Chondrocyte (in vitro differentiated cells): ENCODE data around the gene FAM20A. TPM values are rescaled to one million over a fixed set of nuclear protein-coding genes. Genes with fewer than 3 reads are reported as not detected.

Experiments
- DNase-seq: peaks from one replicate; pipeline ENCODE4 v3.0.0; 2021; ENCODE audit warnings: mixed read lengths, low spot score
- H3K27ac Mint-ChIP-seq: one replicate; pipeline ENCODE4 v1.8.0; 2021; ENCODE audit warnings: mild to moderate bottlenecking, moderate library complexity, mixed read lengths; ENCODE audit not compliant: unreplicated experiment
- H3K27me3 Mint-ChIP-seq: 2 replicates; pipeline ENCODE4 v1.8.0; 2021; ENCODE audit warnings: low read depth, mixed read lengths
- H3K36me3 Mint-ChIP-seq: 2 replicates; pipeline ENCODE4 v1.8.0; 2021; ENCODE audit warnings: low read depth, mixed read lengths
- H3K4me1 Mint-ChIP-seq: 2 replicates; pipeline ENCODE4 v1.8.0; 2021; ENCODE audit warnings: low read depth, mild to moderate bottlenecking, mixed read lengths
- H3K4me3 Mint-ChIP-seq: one replicate; pipeline ENCODE4 v1.8.0; 2021; ENCODE audit warnings: mild to moderate bottlenecking, moderate library complexity, mixed read lengths; ENCODE audit not compliant: unreplicated experiment
- H3K9me3 Mint-ChIP-seq: 2 replicates; pipeline ENCODE4 v1.8.0; 2021; ENCODE audit warnings: low read depth, mixed read lengths
- total RNA-seq: library from RNA; stranded (reverse); gene quantifications from 3 replicates; pipeline ENCODE4 v1.2.1, GENCODE V29; 2021
- TF ChIP-seq, protein P1 (sequence below): fragments of 200-600 bp; sonication (generic); IDR thresholded peaks from 2 replicates; pipeline ENCODE4 v1.5.0; 2021; ENCODE audit warnings: antibody characterized with exemption, mild to moderate bottlenecking, moderate library complexity

FAM20A gene
- total RNA-seq, 1 donor from 2014 or later, result not detected

DNA sequence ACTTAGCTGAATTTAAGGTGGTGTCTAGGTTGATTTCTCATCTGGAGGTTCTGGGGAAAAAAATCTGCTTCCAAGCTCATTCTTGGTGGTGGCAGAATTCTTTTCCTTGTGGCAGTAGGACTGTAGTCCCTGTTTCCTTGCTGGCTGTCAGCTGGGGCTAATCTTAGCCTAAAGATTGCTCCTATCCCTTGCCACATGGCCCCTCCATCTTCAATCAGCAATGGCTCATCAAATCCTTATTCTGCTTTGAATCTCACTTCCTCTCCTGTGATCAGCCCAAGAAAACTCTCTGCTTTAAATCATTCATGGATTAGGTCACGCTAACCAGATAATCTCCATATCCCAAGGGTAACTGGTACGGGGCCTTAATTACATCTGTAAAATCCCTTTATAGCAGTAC is 6.6 kb downstream of the FAM20A start:
- TF ChIP-seq, protein P1, sequence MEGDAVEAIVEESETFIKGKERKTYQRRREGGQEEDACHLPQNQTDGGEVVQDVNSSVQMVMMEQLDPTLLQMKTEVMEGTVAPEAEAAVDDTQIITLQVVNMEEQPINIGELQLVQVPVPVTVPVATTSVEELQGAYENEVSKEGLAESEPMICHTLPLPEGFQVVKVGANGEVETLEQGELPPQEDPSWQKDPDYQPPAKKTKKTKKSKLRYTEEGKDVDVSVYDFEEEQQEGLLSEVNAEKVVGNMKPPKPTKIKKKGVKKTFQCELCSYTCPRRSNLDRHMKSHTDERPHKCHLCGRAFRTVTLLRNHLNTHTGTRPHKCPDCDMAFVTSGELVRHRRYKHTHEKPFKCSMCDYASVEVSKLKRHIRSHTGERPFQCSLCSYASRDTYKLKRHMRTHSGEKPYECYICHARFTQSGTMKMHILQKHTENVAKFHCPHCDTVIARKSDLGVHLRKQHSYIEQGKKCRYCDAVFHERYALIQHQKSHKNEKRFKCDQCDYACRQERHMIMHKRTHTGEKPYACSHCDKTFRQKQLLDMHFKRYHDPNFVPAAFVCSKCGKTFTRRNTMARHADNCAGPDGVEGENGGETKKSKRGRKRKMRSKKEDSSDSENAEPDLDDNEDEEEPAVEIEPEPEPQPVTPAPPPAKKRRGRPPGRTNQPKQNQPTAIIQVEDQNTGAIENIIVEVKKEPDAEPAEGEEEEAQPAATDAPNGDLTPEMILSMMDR, result no peak
- peaks cover 1% of the 10 kb centered on the region for H3K4me1 Mint-ChIP-seq

GRCh38 chr17:68592682-68593641 is 8.2 kb downstream of the FAM20A start:
- Mint-ChIP-seq H3K27me3 (peaks cover 24% of the 10 kb centered on the region), H3K4me3 (no peak overlapping the region), H3K9me3 (peaks cover 9% of the 10 kb centered on the region), H3K27ac (no peak overlapping the region), H3K36me3 (no peaks in the 10 kb centered on the region), H3K4me1 (no peaks in the 10 kb centered on the region)
- TF ChIP-seq, protein P1, result no peak
- DNase-seq, result no peak

More for the DNA sequence above, 6.6 kb downstream of the FAM20A start:
- H3K9me3 Mint-ChIP-seq, result no peaks in the 10 kb centered on the region
- H3K27ac Mint-ChIP-seq, result no peak overlapping the region
- H3K4me3 Mint-ChIP-seq, result no peak overlapping the region
- peaks cover 32% of the 10 kb centered on the region for H3K27me3 Mint-ChIP-seq
- DNase-seq, result no peak
- no peaks in the 10 kb centered on the region for H3K36me3 Mint-ChIP-seq

GRCh38 chr17:68592009-68592408 is 9.2 kb downstream of the FAM20A start:
- H3K4me1 Mint-ChIP-seq, result no peaks in the 10 kb centered on the region

GRCh38 chr17:68591583-68591982 is 9.6 kb downstream of the FAM20A start:
- no peaks in the 10 kb centered on the region for H3K4me1 Mint-ChIP-seq
- peaks cover 12% of the 10 kb centered on the region for H3K9me3 Mint-ChIP-seq
- peaks cover 14% of the 10 kb centered on the region for H3K27me3 Mint-ChIP-seq
- H3K4me3 Mint-ChIP-seq, result no peak overlapping the region
- no peak for DNase-seq
- no peaks in the 10 kb centered on the region for H3K36me3 Mint-ChIP-seq
- H3K27ac Mint-ChIP-seq, result no peak overlapping the region
- TF ChIP-seq, protein P1, result no peak

More at GRCh38 chr17:68592009-68592408, 9.2 kb downstream of the FAM20A start:
- Mint-ChIP-seq H3K36me3 (no peaks in the 10 kb centered on the region), H3K4me3 (no peak overlapping the region), H3K27me3 (peaks cover 18% of the 10 kb centered on the region), H3K9me3 (peaks cover 12% of the 10 kb centered on the region), H3K27ac (no peak overlapping the region)
- TF ChIP-seq, protein P1, result no peak
- DNase-seq, result no peak

GRCh38 chr17:68589086-68589485 is 12.1 kb downstream of the FAM20A start:
- no peaks in the 10 kb centered on the region for H3K36me3 Mint-ChIP-seq
- no peak for DNase-seq
- H3K27ac Mint-ChIP-seq, result no peak overlapping the region
- no peaks in the 10 kb centered on the region for H3K4me1 Mint-ChIP-seq
- TF ChIP-seq, protein P1, result no peak
- H3K4me3 Mint-ChIP-seq, result no peak overlapping the region
- H3K27me3 Mint-ChIP-seq, result peaks cover 11% of the 10 kb centered on the region
- H3K9me3 Mint-ChIP-seq, result peaks cover 12% of the 10 kb centered on the region
